ENCODE measurements around the gene PCDHB15. TPM values are rescaled to one million over a fixed set of nuclear protein-coding genes. Genes with fewer than 3 reads are reported as not detected.

PCDHB15 gene
- total RNA-seq, 2 donors from 2014 or later: 3.1 to 3.6 TPM

- Histone ChIP-seq H3K4me1 (no peaks in the 10 kb centered on the region), H3K4me3 (no peak overlapping the region), H3K27me3 (peaks cover 0 to 4% of the 10 kb centered on the region in 2 donors), H3K36me3 (replicated peaks in 1 of 2; ENCODE audit: insufficient read depth in 1 of 2, low read depth in 2 of 2) (no peaks in the 10 kb centered on the region), H3K9me3 (peaks cover 0 to 76% (median 4%) of the 10 kb centered on the region in 3 donors), H3K27ac (no peak overlapping the region)
- TF ChIP-seq CTCF (IDR thresholded peaks at IDR 0.05): no peak
- no peak for TF ChIP-seq POLR2A (IDR thresholded peaks at IDR 0.05)
- ATAC-seq: no peak
- WGBS, 2 donors: 62 to 64% methylated on average over 5 of the region's 5 CpGs
- intact Hi-C loops (cut with DNase I): no loop called here
- DNase-seq: no peak
Observed at GRCh38 chr5:141260458-141261237, 15.5 kb downstream of the PCDHB15 start.

- TF ChIP-seq POLR2A (IDR thresholded peaks at IDR 0.05): no peak
- TF ChIP-seq CTCF (IDR thresholded peaks at IDR 0.05): no peak
- no peak for DNase-seq
- Histone ChIP-seq H3K4me1 (no peaks in the 10 kb centered on the region), H3K9me3 (peaks cover 0 to 75% (median 4%) of the 10 kb centered on the region in 3 donors), H3K27ac (no peak overlapping the region), H3K36me3 (replicated peaks in 1 of 2; ENCODE audit: insufficient read depth in 1 of 2, low read depth in 2 of 2) (no peaks in the 10 kb centered on the region), H3K4me3 (no peak overlapping the region), H3K27me3 (peaks cover 0 to 4% of the 10 kb centered on the region in 2 donors)
- intact Hi-C loops (cut with DNase I): no loop called here
- 71 to 76% methylated on average over 1 of the region's 1 CpG for WGBS, 2 donors
- no peak for ATAC-seq
Observed at GRCh38 chr5:141261238-141261546, 16.0 kb downstream of the PCDHB15 start.

- Histone ChIP-seq H3K36me3 (replicated peaks in 1 of 2; ENCODE audit: insufficient read depth in 1 of 2, low read depth in 2 of 2) (no peaks in the 10 kb centered on the region), H3K27ac (no peak overlapping the region), H3K4me1 (no peaks in the 10 kb centered on the region), H3K9me3 (peaks cover 0 to 72% (median 6%) of the 10 kb centered on the region in 3 donors), H3K4me3 (no peak overlapping the region), H3K27me3 (no peaks in the 10 kb centered on the region)
- TF ChIP-seq CTCF (IDR thresholded peaks at IDR 0.05) (no peak), POLR2A (IDR thresholded peaks at IDR 0.05) (no peak)
- no peak for DNase-seq
- WGBS, 2 donors: 94 to 96% methylated on average over 4 of the region's 4 CpGs
- no peak for ATAC-seq
- intact Hi-C loops (cut with DNase I): no loop called here
Observed at GRCh38 chr5:141269195-141269594, 24.0 kb downstream of the PCDHB15 start.

- TF ChIP-seq POLR2A (IDR thresholded peaks at IDR 0.05) (no peak), CTCF (IDR thresholded peaks at IDR 0.05) (no peak)
- Histone ChIP-seq H3K27me3 (no peaks in the 10 kb centered on the region), H3K9me3 (peaks cover 0 to 88% (median 3%) of the 10 kb centered on the region in 3 donors), H3K36me3 (replicated peaks in 1 of 2; ENCODE audit: insufficient read depth in 1 of 2, low read depth in 2 of 2) (no peaks in the 10 kb centered on the region), H3K27ac (no peak overlapping the region), H3K4me1 (no peaks in the 10 kb centered on the region), H3K4me3 (no peak overlapping the region)
- 59 to 68% methylated on average over 3 of the region's 3 CpGs for WGBS, 2 donors
- DNase-seq (no peak), ATAC-seq (no peak)
- intact Hi-C loops (cut with DNase I): no loop called here
Observed at GRCh38 chr5:141272906-141273305, 27.7 kb downstream of the PCDHB15 start.

GRCh38 chr5:141298376-141298775 is 53.2 kb downstream of the PCDHB15 start:
- WGBS, 2 donors: 36 to 38% methylated on average over 4 of the region's 4 CpGs
- no peak overlapping the region for H3K4me3 ChIP-seq
- no peaks in the 10 kb centered on the region for H3K27me3 ChIP-seq
- TF ChIP-seq POLR2A (IDR thresholded peaks at IDR 0.05): no peak
- no peak for TF ChIP-seq CTCF (IDR thresholded peaks at IDR 0.05)
- H3K27ac ChIP-seq: no peak overlapping the region
- no peaks in the 10 kb centered on the region for H3K36me3 ChIP-seq (replicated peaks in 1 of 2; ENCODE audit: insufficient read depth in 1 of 2, low read depth in 2 of 2)
- H3K9me3 ChIP-seq: peaks cover 0 to 62% (median 0%) of the 10 kb centered on the region in 3 donors
- H3K4me1 ChIP-seq: no peaks in the 10 kb centered on the region
- intact Hi-C loops (cut with DNase I): no loop called here
- DNase-seq (peak in 1 of 4 donors; percentile 15), ATAC-seq (no peak)

Measured in body of pancreas (tissue), 4 donors.